HCT116 (cell line): ENCODE results near the gene ABCC2. TPM values are rescaled to one million over a fixed set of nuclear protein-coding genes. Genes with fewer than 3 reads are reported as not detected.

ENCODE experiments used
- ATAC-seq: fragments of 200-7000 bp; cut with Tn5 transposase; 2 replicates; pipeline ENCODE4 v1.9.1; 2020; ENCODE audit warnings: mild to moderate bottlenecking, moderate library complexity
- BruUV-seq: library from RNA; stranded (reverse); fragments of 400-500 nt; replicated peaks from 2 replicates; lab custom pipeline; 2021; lab: Mats Ljungman, UMichigan
- CTCF ChIA-PET: fragments of 300-600 bp; sonication (Branson Sonifier 250); formaldehyde crosslinking; loops from one replicate; lab custom pipeline; 2021; ENCODE audit warnings: antibody characterized with exemption; lab: Charles Lee
- POLR2A ChIA-PET: fragments of 300-600, 350-600 bp; sonication (Branson Sonifier 250); formaldehyde crosslinking; loops from one replicate; lab custom pipeline; 2021; ENCODE audit warnings: antibody characterized with exemption; lab: Charles Lee
- RAD21 ChIA-PET, 2 experiments: fragments of 300-600 bp; sonication (Branson Sonifier 250); formaldehyde crosslinking; loops; one replicate each; lab custom pipeline; 2023; ENCODE audit warnings: low total read pairs in 2 of 2; ENCODE audit not compliant: uncharacterized antibody in 2 of 2, unreplicated experiment in 2 of 2, low non-redundant PET in 1 of 2; lab: Charles Lee
- DNase-seq: peaks from one replicate; pipeline ENCODE4 v3.0.0-alpha.2; 2010; ENCODE audit warnings: low read depth, low spot score
- H2AFZ ChIP-seq: fragments of 200-600 bp; shearing (Covaris generic), sonication (generic); 2 replicates; pipeline ENCODE4 v1.6.1; 2017; ENCODE audit warnings: low read depth, mixed run types, mixed read lengths, antibody characterized with exemption, low read length; ENCODE audit not compliant: poor library complexity, severe bottlenecking
- H3K27ac ChIP-seq: 2 replicates; pipeline ENCODE4 v1.5.1; 2012; ENCODE audit warnings: low read depth, low read length
- H3K27me3 ChIP-seq: fragments of 200-600 bp; sonication (generic); 2 replicates; pipeline ENCODE4 v1.6.1; 2016; ENCODE audit warnings: mixed run types, low read length, mixed read lengths; ENCODE audit not compliant: insufficient read depth
- H3K36me3 ChIP-seq, 2 experiments: fragments of 200-500 bp in 1 of 2; fragments of 200-600 bp in 1 of 2; sonication (Bioruptor generic) in 1 of 2; sonication (generic) in 1 of 2; 2 replicates each; pipeline versions ENCODE4 v1.5.1 to v1.6.1; 2014 to 2016; ENCODE audit warnings: low read length in 2 of 2, inconsistent platforms in 1 of 2, mixed read lengths in 1 of 2, mixed run types in 1 of 2; ENCODE audit not compliant: insufficient read depth in 2 of 2, control insufficient read depth in 1 of 2
- H3K4me1 ChIP-seq, 2 experiments: fragments of 200-600 bp in 1 of 2; sonication (generic) in 1 of 2; 2 replicates each; pipeline versions ENCODE4 v1.5.1 to v1.6.1; 2012 to 2017; ENCODE audit warnings: low read length in 2 of 2, inconsistent platforms in 1 of 2, mild to moderate bottlenecking in 1 of 2, mixed read lengths in 1 of 2, mixed run types in 1 of 2, moderate library complexity in 1 of 2; ENCODE audit not compliant: insufficient read depth in 2 of 2, control insufficient read depth in 1 of 2
- H3K4me2 ChIP-seq: fragments of 200-600 bp; sonication (generic); 2 replicates; pipeline ENCODE4 v1.6.1; 2017; ENCODE audit warnings: mixed run types, low read length, mixed read lengths
- H3K4me3 ChIP-seq, 2 experiments: fragments of 200-600 bp in 1 of 2; sonication (generic) in 1 of 2; replicated peaks in 1 of 2; 2 replicates each; pipeline ENCODE4 v1.5.1; 2011 to 2016; ENCODE audit warnings: low read length in 2 of 2, control low read depth in 1 of 2, low read depth in 1 of 2, mild to moderate bottlenecking in 1 of 2, mixed read lengths in 1 of 2, mixed run types in 1 of 2
- H3K79me2 ChIP-seq: fragments of 200-600 bp; sonication (generic); 2 replicates; pipeline ENCODE4 v1.6.1; 2017; ENCODE audit warnings: mild to moderate bottlenecking, mixed run types, low read length, moderate library complexity, mixed read lengths; ENCODE audit not compliant: insufficient read depth
- H3K9ac ChIP-seq: fragments of 200-600 bp; sonication (generic); 2 replicates; pipeline ENCODE4 v1.6.1; 2016; ENCODE audit warnings: low read length, mixed read lengths
- H3K9me2 ChIP-seq: fragments of 200-600 bp; sonication (generic), shearing (Covaris generic); 2 replicates; pipeline ENCODE4 v1.6.1; 2017; ENCODE audit warnings: mixed run types, mild to moderate bottlenecking, moderate library complexity; ENCODE audit not compliant: insufficient read depth
- H3K9me3 ChIP-seq, 2 experiments: fragments of 200-500 bp in 1 of 2; fragments of 200-600 bp in 1 of 2; sonication (Bioruptor generic) in 1 of 2; sonication (generic) in 1 of 2; 2 replicates each; pipeline ENCODE4 v1.6.1; 2014 to 2017; ENCODE audit warnings: low read length in 2 of 2, mixed read lengths in 2 of 2, inconsistent platforms in 1 of 2, low read depth in 1 of 2, mild to moderate bottlenecking in 1 of 2, mixed run types in 1 of 2, moderate library complexity in 1 of 2; ENCODE audit not compliant: control insufficient read depth in 1 of 2, insufficient read depth in 1 of 2
- H4K20me1 ChIP-seq: fragments of 200-600 bp; sonication (generic), shearing (Covaris generic); 2 replicates; pipeline ENCODE4 v1.6.1; 2017; ENCODE audit warnings: mixed run types, mild to moderate bottlenecking, moderate library complexity; ENCODE audit not compliant: insufficient read depth
- ATF3 ChIP-seq: IDR thresholded peaks from 2 replicates; pipeline ENCODE4 v1.6.1; 2012
- CTCF ChIP-seq, 3 experiments: fragments of 200-600 bp in 1 of 3; sonication (generic) in 1 of 3; IDR thresholded peaks in 2 of 3; conservative IDR thresholded peaks in 1 of 3; 2 replicates each; pipeline ENCODE4 v1.5.1; 2012 to 2017; ENCODE audit warnings: low read depth in 2 of 3, low read length in 2 of 3, antibody characterized with exemption in 1 of 3, borderline replicate concordance in 1 of 3, control low read depth in 1 of 3, mild to moderate bottlenecking in 1 of 3, mixed read lengths in 1 of 3, mixed run types in 1 of 3, moderate library complexity in 1 of 3; ENCODE audit not compliant: insufficient read depth in 1 of 3
- EGR1 ChIP-seq: IDR thresholded peaks from 2 replicates; pipeline ENCODE4 v1.6.1; 2012; ENCODE audit warnings: low read depth
- ELF1 ChIP-seq: IDR thresholded peaks from 2 replicates; pipeline ENCODE4 v1.6.1; 2012; ENCODE audit warnings: low read depth, borderline replicate concordance
- EZH2 ChIP-seq: fragments of 200-600 bp; sonication (generic); IDR thresholded peaks from 2 replicates; pipeline ENCODE4 v1.6.1; 2017; ENCODE audit warnings: antibody characterized with exemption, mixed run types
- JUND ChIP-seq: IDR thresholded peaks from 2 replicates; pipeline ENCODE4 v1.6.1; 2012
- POLR2AphosphoS5 ChIP-seq: IDR thresholded peaks from 2 replicates; pipeline ENCODE4 v1.6.1; 2011; ENCODE audit warnings: mild to moderate bottlenecking, low read depth, low read length, moderate library complexity
- RAD21 ChIP-seq: IDR thresholded peaks from 2 replicates; pipeline ENCODE4 v1.6.1; 2012; ENCODE audit warnings: low read depth, mild to moderate bottlenecking
- SIN3A ChIP-seq: IDR thresholded peaks from 2 replicates; pipeline ENCODE4 v1.6.1; 2012; ENCODE audit warnings: low read depth
- SRF ChIP-seq: IDR thresholded peaks from 2 replicates; pipeline ENCODE4 v1.6.1; 2012; ENCODE audit warnings: low read depth
- TCF7L2 ChIP-seq: IDR thresholded peaks from 2 replicates; pipeline ENCODE4 v1.7.0; 2011; ENCODE audit warnings: borderline replicate concordance, inconsistent platforms; ENCODE audit not compliant: insufficient read depth, insufficient read length; ENCODE audit errors: extremely low read depth
- ZFX ChIP-seq: fragments of 450-650 bp; IDR thresholded peaks from 2 replicates; pipeline ENCODE4 v1.6.1; 2017
- intact Hi-C: fragments of 100-400 bp; cut with micrococcal nuclease; formaldehyde crosslinking; loops from 2 replicates; pipeline ENCODE4 v1.10.0; 2022
- total RNA-seq: library from RNA; stranded (reverse); gene quantifications from one replicate; pipeline ENCODE4 v1.2.1, GENCODE V29; 2021; ENCODE audit not compliant: unreplicated experiment

ABCC2 gene
- total RNA-seq, 1 experiment from 2014 or later: 88.2 TPM

GRCh38 chr10:99787782-99788445 is 5.5 kb downstream of the ABCC2 start:
- peaks cover 13 to 46% of the 10 kb centered on the region in 2 experiments; a peak in 3 of 4 replicates for H3K36me3 ChIP-seq
- RAD21 ChIA-PET: no interaction called here
- no peak for TF ChIP-seq SIN3A
- no peak for TF ChIP-seq ELF1
- no peak for TF ChIP-seq EZH2
- no peak for TF ChIP-seq POLR2AphosphoS5
- TF ChIP-seq CTCF (IDR thresholded peaks at IDR 0.05 in 2 of 3, conservative IDR thresholded peaks at IDR 0.05 in 1 of 3; ENCODE audit: borderline replicate concordance in 1 of 3, insufficient read depth in 1 of 3, low read depth in 2 of 3, low read length in 2 of 3): no peak
- TF ChIP-seq JUND: no peak
- no peak for TF ChIP-seq ZFX
- TF ChIP-seq EGR1: no peak
- TF ChIP-seq ATF3: no peak
- TF ChIP-seq SRF: no peak
- TF ChIP-seq TCF7L2: no peak
- TF ChIP-seq RAD21: no peak
- TF ChIP-seq, all 23 proteins: peak for 0
- Histone ChIP-seq H3K9me3 (no peaks in the 10 kb centered on the region), H3K27me3 (no peaks in the 10 kb centered on the region), H3K27ac (peak overlapping the region; percentile 5; the same call in 1 of the 2 replicates), H2AFZ (no peak overlapping the region), H3K4me3 (no peak overlapping the region), H4K20me1 (no peaks in the 10 kb centered on the region), H3K4me1 (peaks cover 43 to 46% of the 10 kb centered on the region in 2 experiments), H3K9me2 (no peaks in the 10 kb centered on the region), H3K4me2 (no peak overlapping the region), H3K79me2 (peaks cover 4% of the 10 kb centered on the region; the same call in 1 of the 2 replicates), H3K9ac (no peak overlapping the region)
- no TSS peak for BruUV-seq
- CTCF ChIA-PET: interaction anchor here (0.9 to 1.5 kb wide), 2 partner anchors 12 to 58 kb away, joined by 4 to 5 read pairs; no protein-coding TSS in a partner anchor
- intact Hi-C loops: no loop called here
- no peak for ATAC-seq
- POLR2A ChIA-PET: interaction anchor here (0.6 kb wide), 1 partner anchor 8 kb away, joined by 3 read pairs; no protein-coding TSS in a partner anchor
- DNase-seq: no peak
